Skeletal muscle tissue (tissue), 4 donors: ENCODE measurements around the gene WDR46. TPM values are rescaled to one million over a fixed set of nuclear protein-coding genes. Genes with fewer than 3 reads are reported as not detected.
A peak's percentile ranks its signal among the peaks of the same experiment; 100 is the strongest.

ENCODE experiments used
- H3K27ac ChIP-seq: one replicate; pipeline ENCODE4 v1.7.0; 2013; ENCODE audit warnings: mild to moderate bottlenecking, low read depth, low read length, inconsistent platforms
- H3K27me3 ChIP-seq, 3 donors: one replicate each; pipeline ENCODE4 v1.7.0; 2013; ENCODE audit warnings: low read length in 3 of 3; ENCODE audit not compliant: control insufficient read depth in 3 of 3, insufficient read depth in 3 of 3
- H3K36me3 ChIP-seq, 3 donors: one replicate each; pipeline ENCODE4 v1.7.0; 2013; ENCODE audit warnings: low read length in 3 of 3; ENCODE audit not compliant: control insufficient read depth in 3 of 3, insufficient read depth in 3 of 3
- H3K4me1 ChIP-seq, 3 donors: one replicate each; pipeline ENCODE4 v1.7.0; 2013; ENCODE audit warnings: low read length in 3 of 3, mild to moderate bottlenecking in 3 of 3; ENCODE audit not compliant: control insufficient read depth in 3 of 3, insufficient read depth in 3 of 3
- H3K4me3 ChIP-seq, 3 donors: one replicate each; pipeline ENCODE4 v1.7.0; 2013; ENCODE audit warnings: low read length in 3 of 3
- H3K9ac ChIP-seq, 3 donors: one replicate each; pipeline ENCODE4 v1.7.0; 2013; ENCODE audit warnings: low read length in 3 of 3, mild to moderate bottlenecking in 3 of 3, moderate library complexity in 2 of 3, low read depth in 1 of 3
- H3K9me3 ChIP-seq, 3 donors: one replicate each; pipeline ENCODE4 v1.7.0; 2013; ENCODE audit warnings: low read length in 3 of 3; ENCODE audit not compliant: control insufficient read depth in 3 of 3
- total RNA-seq: library from RNA; depleted of rRNA; stranded (reverse); fragments of >200 nt; gene quantifications from one replicate; pipeline ENCODE4 v1.2.3, GENCODE V29; 2014
- donor health status: Osteomylitis.

WDR46 gene
- total RNA-seq, result 67.3 TPM

GRCh38 chr6:33288921-33289783, at the start of gene WDR46, which contains the start of gene PFDN6:
Gene WDR46 (minus strand): TSS chr6:33289239. CDS start chr6:33289170, 69 bp downstream.
Gene PFDN6 (plus strand): TSS chr6:33289601. CDS start chr6:33289857, 256 bp downstream.
- Histone ChIP-seq H3K27ac (peak within 1 kb of the TSS; percentile 80), H3K36me3 (peaks cover 54 to 57% (median 55%) of the 10 kb centered on the region in 3 donors), H3K4me3 (peak within 1 kb of the TSS; percentile 90 to 96 (median 95)), H3K9me3 (no peaks in the 10 kb centered on the region), H3K9ac (peak within 1 kb of the TSS; percentile 93 to 95 (median 93)), H3K4me1 (peaks cover 19 to 29% (median 23%) of the 10 kb centered on the region in 3 donors), H3K27me3 (no peaks in the 10 kb centered on the region)

- Histone ChIP-seq H3K9me3 (no peaks in the 10 kb centered on the region), H3K36me3 (no peaks in the 10 kb centered on the region), H3K4me3 (no peak overlapping the region), H3K4me1 (no peaks in the 10 kb centered on the region), H3K27me3 (no peaks in the 10 kb centered on the region), H3K9ac (no peak overlapping the region), H3K27ac (no peak overlapping the region)
These were observed 47.5 kb upstream of the WDR46 start for GRCh38 chr6:33336495-33336894.

- no peaks in the 10 kb centered on the region for H3K9me3 ChIP-seq
- no peaks in the 10 kb centered on the region for H3K27me3 ChIP-seq
- no peaks in the 10 kb centered on the region for H3K4me1 ChIP-seq
- H3K36me3 ChIP-seq, result no peaks in the 10 kb centered on the region
- H3K4me3 ChIP-seq, result no peak overlapping the region
- no peak overlapping the region for H3K9ac ChIP-seq
- H3K27ac ChIP-seq, result no peak overlapping the region
These were observed 46.9 kb upstream of the WDR46 start for GRCh38 chr6:33335916-33336315.

- Histone ChIP-seq H3K4me1 (no peaks in the 10 kb centered on the region), H3K36me3 (no peaks in the 10 kb centered on the region), H3K27ac (no peak overlapping the region), H3K4me3 (no peak overlapping the region), H3K9ac (no peak overlapping the region), H3K9me3 (no peaks in the 10 kb centered on the region), H3K27me3 (no peaks in the 10 kb centered on the region)
These were observed 44.6 kb upstream of the WDR46 start for GRCh38 chr6:33333666-33334065.

GRCh38 chr6:33330736-33331135, 41.7 kb upstream of the WDR46 start:
- Histone ChIP-seq H3K27ac (no peak overlapping the region), H3K36me3 (no peaks in the 10 kb centered on the region), H3K27me3 (no peaks in the 10 kb centered on the region), H3K4me1 (no peaks in the 10 kb centered on the region), H3K9me3 (no peaks in the 10 kb centered on the region), H3K9ac (no peak overlapping the region), H3K4me3 (no peak overlapping the region)

GRCh38 chr6:33329058-33329457, 40.0 kb upstream of the WDR46 start:
- Histone ChIP-seq H3K9ac (no peak overlapping the region), H3K27me3 (no peaks in the 10 kb centered on the region), H3K9me3 (no peaks in the 10 kb centered on the region), H3K27ac (no peak overlapping the region), H3K4me3 (no peak overlapping the region), H3K36me3 (no peaks in the 10 kb centered on the region), H3K4me1 (no peaks in the 10 kb centered on the region)

- peak overlapping the region; percentile 87 to 91 (median 88) for H3K9ac ChIP-seq
- H3K4me3 ChIP-seq, result peak overlapping the region; percentile 78 to 97 (median 85)
- peaks cover 30 to 43% (median 37%) of the 10 kb centered on the region in 3 donors for H3K4me1 ChIP-seq
- no peaks in the 10 kb centered on the region for H3K9me3 ChIP-seq
- peaks cover 20 to 23% (median 20%) of the 10 kb centered on the region in 3 donors for H3K36me3 ChIP-seq
- peak overlapping the region; percentile 76 for H3K27ac ChIP-seq
- H3K27me3 ChIP-seq, result no peaks in the 10 kb centered on the region
These were observed 35.1 kb upstream of the WDR46 start for GRCh38 chr6:33324125-33324524.

GRCh38 chr6:33323623-33323948, 34.5 kb upstream of the WDR46 start:
- Histone ChIP-seq H3K9ac (peak overlapping the region; percentile 87 to 91 (median 88)), H3K27ac (peak overlapping the region; percentile 76), H3K27me3 (no peaks in the 10 kb centered on the region), H3K9me3 (no peaks in the 10 kb centered on the region), H3K4me3 (peak overlapping the region; percentile 78 to 97 (median 85)), H3K36me3 (peaks cover 26 to 27% (median 26%) of the 10 kb centered on the region in 3 donors), H3K4me1 (peaks cover 33 to 48% (median 41%) of the 10 kb centered on the region in 3 donors)

GRCh38 chr6:33321227-33321626, 32.2 kb upstream of the WDR46 start:
- peak overlapping the region in 2 of 3 donors; percentile 87 to 88 for H3K9ac ChIP-seq
- H3K27me3 ChIP-seq, result no peaks in the 10 kb centered on the region
- peaks cover 26 to 28% (median 27%) of the 10 kb centered on the region in 3 donors for H3K36me3 ChIP-seq
- H3K4me1 ChIP-seq, result peaks cover 42 to 65% (median 55%) of the 10 kb centered on the region in 3 donors
- H3K27ac ChIP-seq, result no peak overlapping the region
- no peaks in the 10 kb centered on the region for H3K9me3 ChIP-seq
- H3K4me3 ChIP-seq, result peak overlapping the region in 2 of 3 donors; percentile 85 to 97
